Fibroblast of pulmonary artery (primary cell): ENCODE measurements around the gene LRCH1.

Source experiments
- DNase-seq: peaks from one replicate; pipeline ENCODE4 v3.0.0-alpha.2; 2010; ENCODE audit warnings: low read depth
- H3K4me3 ChIP-seq: replicated peaks from 2 replicates; pipeline ENCODE4 v1.5.1; 2011; ENCODE audit warnings: low read depth, mild to moderate bottlenecking, control low read depth, low read length, moderate library complexity
- TF ChIP-seq, protein P1 (sequence below): IDR thresholded peaks from 2 replicates; pipeline ENCODE4 v1.5.1; 2011; ENCODE audit warnings: mild to moderate bottlenecking, control low read depth, low read length, inconsistent platforms; ENCODE audit errors: missing control alignments

The LRCH1 gene

DNA sequence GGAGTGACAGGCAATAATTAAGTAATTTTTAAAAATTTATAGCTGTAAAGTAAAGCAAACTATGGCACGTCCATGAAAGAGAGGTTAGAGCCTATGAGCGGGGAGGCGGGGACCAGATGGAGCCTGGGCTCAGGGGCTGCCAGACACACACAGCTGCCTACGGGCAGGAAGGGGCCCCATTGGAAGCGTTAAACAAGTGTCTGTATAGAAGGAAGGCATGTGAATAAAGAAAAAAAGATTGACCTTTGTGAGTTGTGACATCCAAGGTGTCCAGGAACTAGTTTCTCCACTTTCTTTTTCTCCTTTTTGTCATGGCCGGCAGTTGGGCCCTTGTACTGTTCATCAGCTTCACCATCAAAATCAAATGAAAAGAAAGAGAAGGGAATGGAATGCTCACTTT is 56.8 kb downstream of the LRCH1 start:
- DNase-seq: no peak
- no peak overlapping the region for H3K4me3 ChIP-seq
- TF ChIP-seq, protein P1, sequence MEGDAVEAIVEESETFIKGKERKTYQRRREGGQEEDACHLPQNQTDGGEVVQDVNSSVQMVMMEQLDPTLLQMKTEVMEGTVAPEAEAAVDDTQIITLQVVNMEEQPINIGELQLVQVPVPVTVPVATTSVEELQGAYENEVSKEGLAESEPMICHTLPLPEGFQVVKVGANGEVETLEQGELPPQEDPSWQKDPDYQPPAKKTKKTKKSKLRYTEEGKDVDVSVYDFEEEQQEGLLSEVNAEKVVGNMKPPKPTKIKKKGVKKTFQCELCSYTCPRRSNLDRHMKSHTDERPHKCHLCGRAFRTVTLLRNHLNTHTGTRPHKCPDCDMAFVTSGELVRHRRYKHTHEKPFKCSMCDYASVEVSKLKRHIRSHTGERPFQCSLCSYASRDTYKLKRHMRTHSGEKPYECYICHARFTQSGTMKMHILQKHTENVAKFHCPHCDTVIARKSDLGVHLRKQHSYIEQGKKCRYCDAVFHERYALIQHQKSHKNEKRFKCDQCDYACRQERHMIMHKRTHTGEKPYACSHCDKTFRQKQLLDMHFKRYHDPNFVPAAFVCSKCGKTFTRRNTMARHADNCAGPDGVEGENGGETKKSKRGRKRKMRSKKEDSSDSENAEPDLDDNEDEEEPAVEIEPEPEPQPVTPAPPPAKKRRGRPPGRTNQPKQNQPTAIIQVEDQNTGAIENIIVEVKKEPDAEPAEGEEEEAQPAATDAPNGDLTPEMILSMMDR: no peak

DNA sequence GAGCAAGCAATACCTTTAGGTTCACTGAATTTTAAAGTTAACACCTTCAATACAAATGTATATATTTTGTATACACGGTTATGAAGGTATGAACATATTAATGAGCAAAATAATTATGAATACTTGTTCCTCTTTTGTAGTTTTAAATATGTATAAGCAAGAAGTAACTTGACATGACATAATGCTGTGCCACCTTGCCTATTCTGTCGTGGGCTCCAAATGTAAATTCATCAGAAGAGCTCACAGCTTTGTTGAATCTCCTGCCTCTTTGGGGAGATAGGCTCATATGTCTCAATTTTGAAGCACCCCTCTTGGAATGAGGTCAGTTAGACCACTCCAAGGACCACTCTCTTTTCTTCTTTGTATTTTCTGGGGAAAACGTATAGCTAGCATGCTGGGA is 59.3 kb downstream of the LRCH1 start:
- H3K4me3 ChIP-seq: no peak overlapping the region
- DNase-seq: no peak
- TF ChIP-seq, protein P1: no peak

DNA sequence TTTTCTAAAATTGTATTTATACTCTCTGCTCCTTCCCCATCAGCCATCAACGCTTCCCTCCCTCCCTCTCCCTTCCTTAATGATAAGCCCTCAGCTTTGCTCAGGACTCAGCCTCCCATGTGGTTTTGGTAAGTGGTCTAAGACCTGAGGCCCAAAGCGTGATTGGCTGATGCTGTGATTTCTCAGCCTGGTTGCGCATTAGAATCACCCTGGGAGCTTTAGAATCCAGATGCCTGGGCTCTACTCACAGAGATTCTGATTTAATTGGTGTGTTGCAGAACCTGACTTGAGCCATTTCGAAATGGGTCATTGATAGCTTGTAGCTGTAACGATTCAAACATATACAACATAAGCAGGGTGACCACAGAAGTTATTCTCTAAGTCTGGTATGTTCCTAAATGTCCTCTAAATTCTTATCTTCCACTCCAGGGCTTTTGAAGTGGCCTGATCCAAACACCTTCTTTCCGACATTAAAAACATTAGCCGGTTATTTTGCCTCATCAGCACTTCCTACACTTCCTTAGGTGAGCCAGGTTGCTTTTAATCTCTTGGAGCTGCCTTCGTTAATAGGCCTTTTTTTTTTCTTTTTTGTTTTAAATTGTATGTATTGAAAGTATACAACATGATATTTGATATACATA is 60.6 kb downstream of the LRCH1 start:
- no peak for DNase-seq
- no peak overlapping the region for H3K4me3 ChIP-seq
- TF ChIP-seq, protein P1: no peak

DNA sequence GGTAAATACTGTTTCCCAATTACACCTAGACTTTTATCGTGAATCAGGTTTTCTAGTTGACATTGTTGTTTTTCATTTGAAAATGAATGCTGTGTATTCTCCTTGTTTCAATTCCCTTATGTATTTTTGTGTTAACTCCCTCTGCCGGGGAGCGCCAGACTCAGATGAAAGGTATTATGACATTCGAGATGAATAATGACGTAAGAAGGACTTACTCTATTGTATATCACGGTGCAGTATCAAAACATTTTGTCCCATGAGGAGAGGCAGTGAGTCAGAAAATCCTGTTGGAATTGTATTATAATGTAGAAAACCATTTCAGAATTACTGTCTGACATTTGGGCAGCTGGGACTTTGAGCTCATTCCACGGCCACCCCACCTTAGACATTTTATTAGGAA is 61.6 kb downstream of the LRCH1 start:
- peak; percentile 95 for DNase-seq
- TF ChIP-seq, protein P1: peak; percentile 48
- no peak overlapping the region for H3K4me3 ChIP-seq

DNA sequence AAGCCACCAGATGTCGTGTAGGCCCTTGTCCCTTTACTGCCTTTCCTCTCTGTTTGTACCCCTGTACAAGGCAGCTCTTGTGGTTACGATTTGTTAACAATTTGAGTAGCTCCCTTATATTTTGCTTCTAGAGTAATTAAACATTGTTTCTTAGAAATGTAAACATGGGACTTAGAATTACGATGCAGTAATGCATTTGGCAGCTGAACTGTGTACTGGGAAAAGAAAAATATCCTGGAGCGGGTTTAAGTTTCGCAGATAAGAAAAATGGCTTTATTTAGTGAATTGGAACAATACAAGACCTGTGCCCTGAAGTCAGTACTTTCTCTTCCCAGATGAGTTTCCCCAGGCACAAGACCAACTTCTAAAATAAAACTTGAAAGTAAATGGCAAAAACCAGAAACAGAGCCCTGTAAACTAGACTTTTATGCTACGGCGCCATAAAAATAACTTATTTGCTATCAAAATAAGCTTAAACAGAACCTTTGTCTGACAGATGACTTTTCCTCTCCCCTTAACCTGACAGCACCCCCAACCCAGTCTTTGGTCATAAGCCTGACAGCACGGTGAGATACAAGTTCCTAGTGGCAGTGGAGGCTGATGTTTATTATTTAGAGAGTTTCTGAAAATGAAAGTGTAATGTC is 63.0 kb downstream of the LRCH1 start:
- DNase-seq: peak; percentile 59
- TF ChIP-seq, protein P1: no peak
- H3K4me3 ChIP-seq: peak overlapping the region; percentile 42

DNA sequence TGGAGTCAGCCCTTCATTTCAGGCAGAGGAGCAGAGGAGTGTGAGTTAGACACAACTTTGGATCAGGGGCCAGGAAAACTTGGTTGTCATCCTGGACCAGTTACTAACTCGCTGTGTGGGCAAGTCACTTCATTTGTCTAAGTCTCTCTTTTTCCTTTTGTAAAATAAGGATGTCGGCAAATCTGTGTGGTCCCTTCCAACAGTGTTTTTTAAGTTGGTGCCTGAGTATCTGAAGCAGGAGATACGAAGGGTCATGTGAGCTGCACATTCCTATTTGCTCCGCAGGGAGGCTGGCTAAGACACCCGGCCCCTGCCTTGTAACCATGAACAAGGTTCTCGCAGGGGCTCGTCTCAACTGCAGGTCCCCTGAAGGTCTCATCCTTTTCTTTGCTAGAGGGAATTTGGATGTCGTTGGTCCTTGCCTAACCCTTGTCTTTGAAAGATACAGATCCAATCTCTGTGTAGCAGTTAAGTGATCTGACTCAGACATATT is 64.3 kb downstream of the LRCH1 start:
- DNase-seq: no peak
- no peak overlapping the region for H3K4me3 ChIP-seq
- TF ChIP-seq, protein P1: no peak
